Tibial artery (tissue), 4 donors: ENCODE results near the gene MYOG.

Experiments used
- DNase-seq, 2 donors: peaks; one replicate each; pipeline ENCODE4 v3.0.0-alpha.2; 2019
- H3K27ac ChIP-seq, 2 donors: fragments of 200-600 bp; sonication (generic) in 1 of 2; 1 replicate in 1 of 2; 2 replicates in 1 of 2; pipeline ENCODE4 v1.5.1; 2018 to 2019; ENCODE audit warnings: mild to moderate bottlenecking in 1 of 2
- H3K27me3 ChIP-seq, 2 donors: fragments of 200-600 bp; sonication (generic) in 1 of 2; one replicate each; pipeline versions ENCODE4 v1.5.1 to v1.6.0; 2016 to 2019
- H3K36me3 ChIP-seq, 3 donors: fragments of 200-600 bp; sonication (generic) in 2 of 3; one replicate each; pipeline ENCODE4 v1.5.1; 2016 to 2019; ENCODE audit warnings: mild to moderate bottlenecking in 2 of 3
- H3K4me1 ChIP-seq, 4 donors: fragments of 200-600 bp; sonication (generic) in 2 of 4; 1 replicate in 3 of 4; 2 replicates in 1 of 4; pipeline ENCODE4 v1.5.1; 2016 to 2019
- H3K4me3 ChIP-seq, 2 donors: fragments of 200-600 bp; sonication (generic) in 1 of 2; 1 replicate in 1 of 2; 2 replicates in 1 of 2; pipeline ENCODE4 v1.5.1; 2018 to 2019; ENCODE audit warnings: mild to moderate bottlenecking in 2 of 2
- H3K9me3 ChIP-seq, 3 donors: fragments of 200-600 bp; sonication (generic) in 1 of 3; one replicate each; pipeline ENCODE4 v1.5.1; 2016 to 2019
- intact Hi-C: fragments of 100-400 bp; cut with DNase I; formaldehyde crosslinking; loops from one replicate; pipeline ENCODE4 v1.15.0; 2023; ENCODE audit warnings: low total_unique reads
- TF ChIP-seq, protein P1 (sequence below), 2 experiments: fragments of 200-600 bp in 1 of 2; fragments of 450-650 bp in 1 of 2; IDR thresholded peaks; one replicate each; pipeline ENCODE4 v1.5.1; 2017 to 2019; ENCODE audit warnings: antibody characterized with exemption in 2 of 2, mild to moderate bottlenecking in 1 of 2, moderate library complexity in 1 of 2

Gene MYOG

DNA sequence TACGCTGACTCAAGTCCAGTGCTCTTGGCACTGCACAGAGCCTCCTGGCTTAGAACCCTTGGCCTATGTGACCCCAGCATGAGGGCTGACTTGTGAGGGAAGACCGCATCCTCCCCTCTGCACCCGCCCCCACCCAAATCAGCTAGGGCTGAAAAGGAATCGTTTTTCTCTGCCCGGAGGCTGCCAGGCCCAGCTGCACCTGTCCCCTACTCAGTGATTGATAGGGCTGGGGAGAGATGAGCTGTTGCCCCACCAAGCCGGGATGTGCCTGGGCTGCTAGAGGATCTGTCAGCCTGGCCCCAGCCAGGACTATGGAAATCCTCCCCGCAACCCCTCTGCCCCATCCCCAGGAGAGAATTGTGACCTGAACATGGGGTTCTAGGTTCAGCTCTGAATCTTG is 20.6 kb downstream of the MYOG start:
- Histone ChIP-seq H3K36me3 (peaks cover 0 to 4% (median 0%) of the 10 kb centered on the region in 3 donors), H3K4me3 (no peak overlapping the region), H3K4me1 (peaks cover 0 to 21% (median 15%) of the 10 kb centered on the region in 4 donors), H3K27me3 (no peaks in the 10 kb centered on the region), H3K27ac (no peak overlapping the region), H3K9me3 (no peaks in the 10 kb centered on the region)
- TF ChIP-seq, protein P1, sequence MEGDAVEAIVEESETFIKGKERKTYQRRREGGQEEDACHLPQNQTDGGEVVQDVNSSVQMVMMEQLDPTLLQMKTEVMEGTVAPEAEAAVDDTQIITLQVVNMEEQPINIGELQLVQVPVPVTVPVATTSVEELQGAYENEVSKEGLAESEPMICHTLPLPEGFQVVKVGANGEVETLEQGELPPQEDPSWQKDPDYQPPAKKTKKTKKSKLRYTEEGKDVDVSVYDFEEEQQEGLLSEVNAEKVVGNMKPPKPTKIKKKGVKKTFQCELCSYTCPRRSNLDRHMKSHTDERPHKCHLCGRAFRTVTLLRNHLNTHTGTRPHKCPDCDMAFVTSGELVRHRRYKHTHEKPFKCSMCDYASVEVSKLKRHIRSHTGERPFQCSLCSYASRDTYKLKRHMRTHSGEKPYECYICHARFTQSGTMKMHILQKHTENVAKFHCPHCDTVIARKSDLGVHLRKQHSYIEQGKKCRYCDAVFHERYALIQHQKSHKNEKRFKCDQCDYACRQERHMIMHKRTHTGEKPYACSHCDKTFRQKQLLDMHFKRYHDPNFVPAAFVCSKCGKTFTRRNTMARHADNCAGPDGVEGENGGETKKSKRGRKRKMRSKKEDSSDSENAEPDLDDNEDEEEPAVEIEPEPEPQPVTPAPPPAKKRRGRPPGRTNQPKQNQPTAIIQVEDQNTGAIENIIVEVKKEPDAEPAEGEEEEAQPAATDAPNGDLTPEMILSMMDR (IDR thresholded peaks at IDR 0.05): no peak
- intact Hi-C loops: no loop called here
- no peak for DNase-seq

DNA sequence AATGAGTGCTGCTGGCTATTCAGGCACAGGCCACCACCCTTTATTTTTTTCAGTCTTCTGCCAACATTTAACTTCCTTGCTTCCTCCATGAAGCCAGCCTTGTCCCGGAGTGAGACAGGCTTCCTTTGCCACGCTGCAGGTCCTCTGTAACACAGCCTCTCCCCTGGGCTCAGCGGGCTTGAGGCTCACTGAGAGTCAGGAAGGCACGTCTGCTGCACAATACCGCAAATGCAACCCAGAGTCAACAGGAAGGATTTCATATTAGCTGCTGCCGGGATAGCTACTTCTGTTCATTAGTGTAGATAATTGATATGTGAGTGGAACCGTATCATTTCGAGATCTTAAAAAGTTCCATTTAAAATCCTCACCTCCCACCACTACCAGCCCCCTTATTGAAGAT is 22.5 kb downstream of the MYOG start:
- H3K9me3 ChIP-seq: no peaks in the 10 kb centered on the region
- no peak for DNase-seq
- H3K27me3 ChIP-seq: no peaks in the 10 kb centered on the region
- H3K27ac ChIP-seq: no peak overlapping the region
- TF ChIP-seq, protein P1 (IDR thresholded peaks at IDR 0.05): no peak
- peaks cover 0 to 3% (median under 1%) of the 10 kb centered on the region in 4 donors for H3K4me1 ChIP-seq
- intact Hi-C loops: no loop called here
- H3K36me3 ChIP-seq: peaks cover 0 to 4% (median 0%) of the 10 kb centered on the region in 3 donors
- H3K4me3 ChIP-seq: no peak overlapping the region

DNA sequence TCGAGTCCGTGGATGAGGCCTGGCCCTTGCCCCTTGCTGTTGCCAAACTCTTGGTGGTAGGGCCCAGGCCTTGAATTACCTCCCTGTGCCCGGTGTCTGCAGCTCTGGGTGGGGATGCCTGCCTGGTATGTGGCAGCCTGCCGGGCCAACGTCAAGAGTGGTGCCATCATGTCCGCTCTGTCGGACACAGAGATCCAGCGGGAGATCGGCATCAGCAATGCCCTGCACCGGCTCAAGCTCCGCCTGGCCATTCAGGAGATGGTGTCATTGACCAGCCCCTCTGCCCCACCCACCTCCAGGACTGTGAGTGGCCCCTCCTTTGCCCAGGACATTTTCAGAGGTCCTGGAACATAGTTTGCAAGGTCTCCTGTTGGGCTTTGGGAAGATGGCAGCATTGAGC is 25.7 kb downstream of the MYOG start:
- no peak overlapping the region for H3K4me3 ChIP-seq
- H3K9me3 ChIP-seq: no peaks in the 10 kb centered on the region
- DNase-seq: no peak
- peaks cover 0 to 10% (median 6%) of the 10 kb centered on the region in 3 donors for H3K36me3 ChIP-seq
- intact Hi-C loops: no loop called here
- TF ChIP-seq, protein P1 (IDR thresholded peaks at IDR 0.05): no peak
- H3K4me1 ChIP-seq: no peaks in the 10 kb centered on the region
- no peaks in the 10 kb centered on the region for H3K27me3 ChIP-seq
- H3K27ac ChIP-seq: no peak overlapping the region

DNA sequence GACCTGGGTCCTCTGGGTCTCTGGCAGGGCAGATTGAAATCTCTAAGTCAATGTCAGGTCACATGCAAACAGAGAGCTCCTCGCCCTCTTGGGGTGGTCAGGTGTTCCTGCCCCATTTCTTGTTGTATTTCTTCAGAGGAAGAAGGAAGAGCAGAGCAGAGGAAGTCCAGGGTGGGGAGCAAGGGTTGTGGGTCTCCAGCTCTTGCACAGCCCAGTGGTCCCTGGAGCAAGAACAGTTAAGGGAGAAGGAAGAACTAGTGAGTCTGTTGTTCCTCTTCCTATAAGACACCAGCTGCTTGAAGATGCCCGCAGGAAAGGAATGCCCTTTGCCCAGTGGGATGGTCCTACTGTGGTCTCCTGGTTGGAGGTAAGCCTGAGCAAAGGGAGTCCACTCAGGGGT is 26.3 kb downstream of the MYOG start:
- peaks cover 0 to 10% (median 6%) of the 10 kb centered on the region in 3 donors for H3K36me3 ChIP-seq
- DNase-seq: no peak
- H3K4me3 ChIP-seq: no peak overlapping the region
- intact Hi-C loops: no loop called here
- H3K9me3 ChIP-seq: no peaks in the 10 kb centered on the region
- no peak overlapping the region for H3K27ac ChIP-seq
- TF ChIP-seq, protein P1 (IDR thresholded peaks at IDR 0.05): no peak
- no peaks in the 10 kb centered on the region for H3K4me1 ChIP-seq
- H3K27me3 ChIP-seq: no peaks in the 10 kb centered on the region

DNA sequence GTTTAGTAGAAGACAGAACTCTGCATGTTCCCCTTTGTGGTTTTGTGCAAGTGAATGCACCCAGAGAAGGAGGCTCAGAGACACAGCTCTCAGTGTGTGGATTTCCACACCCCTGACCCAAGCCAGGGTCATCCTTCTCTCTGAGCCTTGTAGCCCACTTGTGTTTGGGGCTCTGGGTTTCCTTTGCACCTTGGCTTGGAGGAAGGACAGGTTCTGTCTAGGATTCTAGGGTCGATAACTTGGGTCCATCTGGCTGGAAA is 27.2 kb downstream of the MYOG start:
- H3K36me3 ChIP-seq: peaks cover 0 to 6% (median 6%) of the 10 kb centered on the region in 3 donors
- intact Hi-C loops: no loop called here
- H3K4me3 ChIP-seq: no peak overlapping the region
- H3K27ac ChIP-seq: no peak overlapping the region
- DNase-seq: no peak
- H3K27me3 ChIP-seq: no peaks in the 10 kb centered on the region
- TF ChIP-seq, protein P1 (IDR thresholded peaks at IDR 0.05): no peak
- no peaks in the 10 kb centered on the region for H3K4me1 ChIP-seq
- no peaks in the 10 kb centered on the region for H3K9me3 ChIP-seq
